Measurements from ENCODE around the gene MYLK3. TPM values are rescaled to one million over a fixed set of nuclear protein-coding genes. Genes with fewer than 3 reads are reported as not detected.
"Not testable (repeated sequence)": the region's sequence is repeated elsewhere in the genome, so short reads cannot be mapped to it uniquely, and the experiment has no call there.

MYLK3 gene
- total RNA-seq, 1 experiment from 2014 or later = not detected

DNA sequence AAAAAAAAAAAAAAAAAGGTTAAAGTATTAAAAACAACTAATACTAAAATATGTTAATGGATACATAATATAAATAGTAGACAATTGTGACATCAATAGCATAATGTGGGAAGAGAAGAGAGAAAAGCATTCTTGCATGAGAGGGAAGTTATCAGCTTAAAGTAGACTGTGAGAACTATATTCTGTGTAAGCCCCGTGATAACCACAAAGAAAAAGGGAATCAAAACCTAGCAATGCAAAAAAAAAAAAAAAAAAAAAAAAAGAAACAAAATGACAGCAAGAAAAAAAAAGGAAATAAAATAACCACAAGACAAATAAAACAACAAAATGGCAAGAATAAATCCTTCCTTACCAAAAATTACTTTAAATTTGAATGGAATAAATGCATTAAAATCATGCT, 39.8 kb upstream of the MYLK3 start:
- TF ChIP-seq, protein P1, sequence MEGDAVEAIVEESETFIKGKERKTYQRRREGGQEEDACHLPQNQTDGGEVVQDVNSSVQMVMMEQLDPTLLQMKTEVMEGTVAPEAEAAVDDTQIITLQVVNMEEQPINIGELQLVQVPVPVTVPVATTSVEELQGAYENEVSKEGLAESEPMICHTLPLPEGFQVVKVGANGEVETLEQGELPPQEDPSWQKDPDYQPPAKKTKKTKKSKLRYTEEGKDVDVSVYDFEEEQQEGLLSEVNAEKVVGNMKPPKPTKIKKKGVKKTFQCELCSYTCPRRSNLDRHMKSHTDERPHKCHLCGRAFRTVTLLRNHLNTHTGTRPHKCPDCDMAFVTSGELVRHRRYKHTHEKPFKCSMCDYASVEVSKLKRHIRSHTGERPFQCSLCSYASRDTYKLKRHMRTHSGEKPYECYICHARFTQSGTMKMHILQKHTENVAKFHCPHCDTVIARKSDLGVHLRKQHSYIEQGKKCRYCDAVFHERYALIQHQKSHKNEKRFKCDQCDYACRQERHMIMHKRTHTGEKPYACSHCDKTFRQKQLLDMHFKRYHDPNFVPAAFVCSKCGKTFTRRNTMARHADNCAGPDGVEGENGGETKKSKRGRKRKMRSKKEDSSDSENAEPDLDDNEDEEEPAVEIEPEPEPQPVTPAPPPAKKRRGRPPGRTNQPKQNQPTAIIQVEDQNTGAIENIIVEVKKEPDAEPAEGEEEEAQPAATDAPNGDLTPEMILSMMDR (IDR thresholded peaks at IDR 0.05; ENCODE audit: unreplicated experiment) = no peak
- Mint-ChIP-seq H3K27me3 (ENCODE audit: insufficient read depth, unreplicated experiment) (no peaks in the 10 kb centered on the region), H3K36me3 (ENCODE audit: insufficient read depth, unreplicated experiment) (peaks cover 7% of the 10 kb centered on the region), H3K4me3 (ENCODE audit: unreplicated experiment) (no peak overlapping the region), H3K9me3 (ENCODE audit: unreplicated experiment) (no peaks in the 10 kb centered on the region), H3K4me1 (ENCODE audit: insufficient read depth, unreplicated experiment) (no peaks in the 10 kb centered on the region), H3K27ac (ENCODE audit: low read depth, unreplicated experiment) (no peak overlapping the region)
- no peak for DNase-seq (ENCODE audit: unreplicated experiment)
- no TSS peak for BruUV-seq (replicated peaks)
- ChIA-PET POLR2A (interaction anchor here (0.6 kb wide), 2 partner anchors 10 to 126 kb away, joined by 3 read pairs; no protein-coding TSS in a partner anchor), CTCF (interaction anchor here (1.1 to 1.3 kb wide), 2 partner anchors 13 to 158 kb away, joined by 4 read pairs; no protein-coding TSS in a partner anchor)
- intact Hi-C loops (cut with micrococcal nuclease) = no loop called here

DNA sequence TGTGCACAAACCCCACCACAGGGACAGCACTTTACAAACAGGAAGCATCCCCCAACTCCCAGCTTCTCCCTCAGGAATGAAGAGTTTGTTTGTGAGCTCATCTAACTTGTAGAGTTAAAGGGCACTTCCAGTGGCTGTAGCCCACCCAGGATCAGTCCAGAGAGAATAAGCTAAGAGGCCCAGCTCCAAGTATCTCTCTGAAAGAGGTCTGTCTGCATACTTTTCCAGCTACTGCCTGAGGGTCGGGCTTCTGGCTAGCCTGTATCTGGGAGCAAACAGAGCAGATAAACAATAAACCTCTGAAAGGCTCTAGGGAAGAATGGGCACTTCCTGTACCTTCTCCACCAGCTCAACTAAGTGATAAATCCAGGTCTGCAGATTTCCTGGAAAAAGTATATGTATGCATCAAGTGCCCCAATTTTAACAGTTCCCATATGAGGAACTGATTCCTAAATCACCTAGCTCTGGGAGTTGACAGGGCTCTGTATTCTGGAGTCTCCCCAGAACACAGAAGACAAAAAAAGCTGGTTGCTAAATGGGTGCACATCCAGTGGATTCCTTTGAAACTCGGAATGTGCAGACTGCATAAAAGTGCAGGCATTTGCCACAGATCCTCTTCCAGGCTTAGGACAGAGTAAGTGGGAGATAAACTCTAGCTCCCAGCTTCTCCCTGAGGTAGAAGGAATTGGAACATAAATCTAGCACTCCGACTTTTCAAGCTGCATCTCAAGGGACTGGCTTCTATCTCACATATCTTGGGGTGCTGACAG, 37.1 kb upstream of the MYLK3 start:
- TF ChIP-seq, protein P1 (IDR thresholded peaks at IDR 0.05; ENCODE audit: unreplicated experiment) = no peak
- H3K36me3 Mint-ChIP-seq (ENCODE audit: insufficient read depth, unreplicated experiment) = peaks cover 6% of the 10 kb centered on the region
- no peaks in the 10 kb centered on the region for H3K9me3 Mint-ChIP-seq (ENCODE audit: unreplicated experiment)
- H3K4me3 Mint-ChIP-seq (ENCODE audit: unreplicated experiment) = no peak overlapping the region
- no peak overlapping the region for H3K27ac Mint-ChIP-seq (ENCODE audit: low read depth, unreplicated experiment)
- intact Hi-C loops (cut with micrococcal nuclease) = no loop called here
- no peaks in the 10 kb centered on the region for H3K27me3 Mint-ChIP-seq (ENCODE audit: insufficient read depth, unreplicated experiment)
- CTCF ChIA-PET = interaction anchor here (0.6 to 1.4 kb wide), 5 partner anchors 8 to 98 kb away, joined by 3 to 5 read pairs (median 3); no protein-coding TSS in a partner anchor
- no TSS peak for BruUV-seq (replicated peaks)
- DNase-seq (ENCODE audit: unreplicated experiment) = no peak
- H3K4me1 Mint-ChIP-seq (ENCODE audit: insufficient read depth, unreplicated experiment) = no peaks in the 10 kb centered on the region
- POLR2A ChIA-PET = interaction anchor here (0.7 kb wide), 1 partner anchor 1708 kb away, joined by 3 read pairs; no protein-coding TSS in a partner anchor

DNA sequence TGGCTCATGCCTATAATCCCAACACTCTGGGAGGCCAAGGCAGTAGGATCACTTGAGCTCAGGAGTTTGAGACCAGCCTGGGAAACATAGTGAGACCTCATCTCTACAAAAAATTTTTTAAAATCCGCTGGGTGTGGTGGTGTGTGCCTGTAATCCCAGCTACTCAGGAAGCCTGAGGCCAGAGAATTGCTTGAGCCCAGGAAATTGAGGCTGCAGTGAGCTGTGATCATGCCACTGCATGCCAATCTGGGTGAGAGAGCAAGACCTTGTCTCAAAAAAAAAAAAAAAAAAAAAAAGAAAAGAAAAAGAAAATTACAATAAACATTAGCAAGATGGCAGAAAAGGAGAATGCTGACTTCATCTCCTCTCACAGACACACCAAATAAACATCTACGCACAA, 36.4 kb upstream of the MYLK3 start:
- H3K27ac Mint-ChIP-seq (ENCODE audit: low read depth, unreplicated experiment); H3K4me1 Mint-ChIP-seq (ENCODE audit: insufficient read depth, unreplicated experiment); H3K36me3 Mint-ChIP-seq (ENCODE audit: insufficient read depth, unreplicated experiment); intact Hi-C loops (cut with micrococcal nuclease); BruUV-seq (replicated peaks); H3K27me3 Mint-ChIP-seq (ENCODE audit: insufficient read depth, unreplicated experiment); H3K9me3 Mint-ChIP-seq (ENCODE audit: unreplicated experiment); DNase-seq (ENCODE audit: unreplicated experiment); H3K4me3 Mint-ChIP-seq (ENCODE audit: unreplicated experiment): not testable (repeated sequence)
- ChIA-PET CTCF (interaction anchor here (0.6 to 1.4 kb wide), 4 partner anchors 16 to 1746 kb away, joined by 3 to 5 read pairs (median 4); no protein-coding TSS in a partner anchor), POLR2A (interaction anchor here (0.7 kb wide), 1 partner anchor 1709 kb away, joined by 3 read pairs; no protein-coding TSS in a partner anchor)

DNA sequence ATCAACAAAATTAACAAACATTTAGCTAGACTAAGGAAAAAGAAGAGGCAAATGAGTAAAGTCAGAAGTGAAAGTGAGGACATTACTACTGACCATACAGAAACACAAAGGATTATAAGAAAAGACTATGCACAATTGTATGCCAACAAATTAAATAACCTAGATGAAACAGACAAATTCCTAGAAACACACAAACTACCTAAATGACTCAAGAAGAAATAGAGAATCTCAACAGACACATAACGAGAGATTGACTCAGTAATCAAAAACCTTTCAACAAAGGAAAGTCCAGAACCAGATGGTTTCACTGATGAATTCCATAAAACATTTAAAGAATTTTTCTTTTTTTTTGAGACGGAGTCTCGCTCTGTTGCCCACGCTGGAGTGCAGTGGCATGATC, 35.7 kb upstream of the MYLK3 start:
- TF ChIP-seq, protein P1 (IDR thresholded peaks at IDR 0.05; ENCODE audit: unreplicated experiment) = no peak
- no peak overlapping the region for H3K4me3 Mint-ChIP-seq (ENCODE audit: unreplicated experiment)
- no peak for DNase-seq (ENCODE audit: unreplicated experiment)
- peaks cover 6% of the 10 kb centered on the region for H3K36me3 Mint-ChIP-seq (ENCODE audit: insufficient read depth, unreplicated experiment)
- H3K9me3 Mint-ChIP-seq (ENCODE audit: unreplicated experiment) = no peaks in the 10 kb centered on the region
- intact Hi-C loops (cut with micrococcal nuclease) = no loop called here
- no peak overlapping the region for H3K27ac Mint-ChIP-seq (ENCODE audit: low read depth, unreplicated experiment)
- ChIA-PET POLR2A (no interaction called here), CTCF (interaction anchor here (0.7 kb wide), 1 partner anchor 992 kb away, joined by 4 read pairs; no protein-coding TSS in a partner anchor)
- H3K27me3 Mint-ChIP-seq (ENCODE audit: insufficient read depth, unreplicated experiment) = no peaks in the 10 kb centered on the region
- no peaks in the 10 kb centered on the region for H3K4me1 Mint-ChIP-seq (ENCODE audit: insufficient read depth, unreplicated experiment)
- BruUV-seq (replicated peaks) = no TSS peak
